Dermis blood vessel endothelial cell (primary cell): ENCODE measurements around the gene GSTM5. TPM values are rescaled to one million over a fixed set of nuclear protein-coding genes. Genes with fewer than 3 reads are reported as not detected.
"Not testable (repeated sequence)": the region's sequence is repeated elsewhere in the genome, so short reads cannot be mapped to it uniquely, and the experiment has no call there.

Experiments used
- DNase-seq: peaks from one replicate; pipeline ENCODE4 v3.0.0; 2010
- total RNA-seq: library from RNA; depleted of rRNA; stranded (reverse); fragments of >200 nt; gene quantifications from 2 replicates; pipeline ENCODE4 v1.2.3, GENCODE V29; 2014

The GSTM5 gene
- total RNA-seq, result under 0.01 TPM in 1 of 2 replicates, not detected in the other

DNA sequence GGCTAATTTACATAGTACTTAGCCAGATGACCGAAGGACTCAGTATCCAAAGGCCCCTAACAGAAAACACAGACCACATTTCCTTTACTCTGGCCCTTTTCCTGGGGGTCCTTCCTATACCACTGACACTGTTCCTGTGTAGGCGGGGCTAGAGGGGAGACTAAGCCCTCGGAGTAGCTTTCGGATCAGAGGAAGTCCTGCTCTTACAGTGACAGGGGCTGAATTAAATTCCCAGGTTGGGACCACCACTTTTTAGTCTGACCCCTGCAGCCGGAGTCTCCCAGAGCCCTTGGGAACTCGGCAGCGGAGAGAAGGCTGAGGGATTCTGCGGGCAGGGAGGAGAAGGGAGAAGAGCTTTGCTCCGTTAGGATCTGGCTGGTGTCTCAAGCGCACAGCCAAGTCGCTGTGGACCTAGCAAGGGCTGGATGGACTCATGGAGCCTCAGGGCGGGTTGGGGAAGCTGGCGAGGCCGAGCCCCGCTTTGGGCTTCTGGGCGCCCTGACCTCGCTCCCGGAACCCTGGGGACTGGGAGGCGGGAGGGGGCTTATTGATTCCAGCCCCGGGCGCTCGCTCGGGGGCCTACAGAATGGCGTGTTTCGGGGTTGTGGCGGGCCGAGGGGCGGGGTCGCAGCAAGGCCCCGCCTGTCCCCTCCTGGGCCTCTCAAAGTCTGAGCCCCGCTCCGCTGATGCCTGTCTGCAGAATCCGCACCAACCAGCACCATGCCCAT lies at the start of gene GSTM5:
Gene GSTM5 (plus strand): TSS at position 659 of the 728 bp plus-strand sequence. CDS start 62 bp downstream, at position 721.
- peak; percentile 2 for DNase-seq

DNA sequence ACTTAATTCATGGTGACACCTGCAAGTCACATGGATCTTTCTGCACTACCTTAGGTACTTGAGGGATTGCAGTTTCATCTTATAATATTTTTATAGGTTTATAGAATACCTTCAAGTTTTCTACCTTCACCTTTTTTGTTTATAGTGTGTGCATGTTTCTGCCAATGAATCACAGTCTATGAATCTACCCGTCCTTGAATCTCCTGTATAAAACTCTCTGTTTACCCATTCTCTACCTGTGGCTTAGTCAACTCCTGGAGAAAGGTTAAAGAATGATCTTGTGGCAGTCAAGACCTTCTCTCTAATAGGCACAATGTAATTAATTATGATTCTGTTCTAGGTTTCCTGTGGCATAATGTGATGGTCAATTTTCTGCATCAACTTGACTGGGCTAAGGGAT lies 47.4 kb upstream of the GSTM5 start:
- DNase-seq, result no peak

DNA sequence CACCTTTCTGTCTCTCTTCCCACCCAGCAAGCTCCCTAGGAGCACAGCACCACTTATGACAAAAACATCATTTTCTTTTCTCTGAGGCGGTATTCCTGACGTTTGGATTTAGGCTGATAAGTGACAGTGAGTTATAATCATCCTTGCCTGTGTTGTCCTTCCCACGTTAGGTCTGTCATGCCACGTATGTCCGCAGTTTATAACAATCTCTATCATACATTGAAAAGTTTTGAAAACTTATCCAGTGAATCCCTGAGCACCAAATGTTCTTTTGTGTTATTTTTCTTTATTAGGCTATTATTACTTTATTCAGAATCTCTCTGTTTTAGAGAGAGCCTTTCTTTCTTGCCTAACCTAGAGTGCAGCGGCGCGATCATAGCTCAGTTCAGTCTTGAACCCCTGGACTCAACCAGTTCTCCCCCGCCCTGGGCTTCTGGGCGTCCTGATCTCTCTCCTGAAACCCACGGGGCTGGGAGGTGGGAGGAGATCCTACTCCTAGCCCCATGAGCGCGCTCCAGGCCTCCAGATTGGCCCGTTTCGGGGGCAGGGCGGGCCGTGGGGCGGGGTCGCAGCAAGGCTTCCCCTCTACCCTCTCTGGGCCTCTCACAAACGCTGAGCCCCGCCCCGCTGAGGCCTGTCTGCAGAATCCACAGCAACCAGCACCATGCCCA lies 44.5 kb upstream of the GSTM5 start, which contains the start of gene GSTM2:
Gene GSTM2 (plus strand): TSS at position 606 of the 671 bp plus-strand sequence. CDS start 59 bp downstream, at position 665.
- DNase-seq, result peak; percentile 82

DNA sequence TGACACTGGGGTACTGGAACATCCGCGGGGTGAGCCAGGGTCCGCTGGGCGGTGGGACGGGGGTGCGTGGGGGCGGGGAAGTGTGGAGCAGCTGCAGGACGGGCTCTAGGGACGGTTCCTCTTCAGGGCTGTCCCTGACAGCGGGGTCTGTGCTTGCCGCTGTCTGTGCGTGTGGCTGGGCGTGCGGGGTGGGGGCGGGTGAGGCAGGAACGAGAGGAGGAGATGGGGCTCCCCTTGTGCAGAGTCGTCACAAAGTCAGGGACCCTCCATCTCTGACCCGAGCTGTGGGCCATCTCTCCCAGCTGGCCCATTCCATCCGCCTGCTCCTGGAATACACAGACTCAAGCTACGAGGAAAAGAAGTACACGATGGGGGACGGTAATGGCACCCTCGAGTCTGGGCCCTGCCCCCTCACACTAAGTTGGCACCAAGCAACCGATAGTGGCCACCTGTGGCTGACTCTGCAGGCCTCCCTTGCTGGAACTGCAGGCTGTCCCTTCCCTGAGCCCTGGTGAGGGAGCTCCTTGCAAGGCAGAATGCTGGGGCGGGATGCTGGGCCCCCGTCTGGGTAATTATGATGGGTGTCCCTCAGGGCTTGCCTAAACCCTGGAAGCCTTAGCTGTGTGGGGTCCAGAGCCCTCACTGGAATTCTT lies 43.8 kb upstream of the GSTM5 start:
- no peak for DNase-seq

DNA sequence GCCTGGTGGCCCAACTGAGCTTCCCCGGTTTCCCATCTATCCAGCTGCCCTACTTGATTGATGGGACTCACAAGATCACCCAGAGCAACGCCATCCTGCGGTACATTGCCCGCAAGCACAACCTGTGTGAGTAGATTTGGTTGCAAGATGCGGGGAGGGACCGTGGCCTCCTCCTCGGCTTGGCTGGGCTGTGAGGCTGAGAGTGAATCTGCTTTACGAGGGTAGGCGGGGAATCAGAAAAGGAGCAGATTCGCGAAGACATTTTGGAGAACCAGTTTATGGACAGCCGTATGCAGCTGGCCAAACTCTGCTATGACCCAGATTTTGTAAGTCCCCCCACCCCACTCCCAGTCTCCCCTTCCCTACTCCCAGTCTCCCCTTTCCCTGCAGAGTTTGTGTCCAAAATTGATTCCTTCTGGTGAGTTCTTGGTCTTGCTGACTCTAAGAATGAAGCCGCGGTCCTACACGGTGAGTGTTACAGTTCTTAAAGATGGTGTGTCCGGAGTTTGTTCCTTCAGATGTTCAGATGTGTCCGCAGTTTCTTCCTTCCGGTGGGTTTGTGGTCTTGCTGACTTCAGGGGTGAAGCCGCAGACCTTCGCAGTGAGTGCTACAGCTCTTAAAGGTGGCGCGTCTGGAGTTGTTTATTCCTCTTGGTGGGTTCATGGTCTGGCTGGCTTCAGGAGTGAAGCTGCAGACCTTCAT lies 42.7 kb upstream of the GSTM5 start:
- DNase-seq, result no peak

DNA sequence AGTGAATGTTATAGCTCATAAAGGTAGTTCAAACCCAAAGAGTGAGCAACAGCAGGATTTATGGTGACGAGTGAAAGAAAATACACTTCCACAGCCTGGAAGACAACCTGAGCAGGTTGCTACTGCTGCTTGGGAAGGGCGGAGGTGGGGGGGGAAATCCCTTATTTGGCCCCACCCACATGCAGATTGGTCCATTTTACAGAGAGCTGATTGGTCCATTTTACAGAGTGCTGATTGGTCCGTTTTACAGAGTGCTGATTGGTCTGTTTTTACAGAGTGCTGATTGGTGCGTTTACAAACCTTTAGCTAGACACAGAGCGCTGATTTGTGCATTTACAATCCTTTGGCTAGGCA lies 42.1 kb upstream of the GSTM5 start:
- not testable (repeated sequence) for DNase-seq

DNA sequence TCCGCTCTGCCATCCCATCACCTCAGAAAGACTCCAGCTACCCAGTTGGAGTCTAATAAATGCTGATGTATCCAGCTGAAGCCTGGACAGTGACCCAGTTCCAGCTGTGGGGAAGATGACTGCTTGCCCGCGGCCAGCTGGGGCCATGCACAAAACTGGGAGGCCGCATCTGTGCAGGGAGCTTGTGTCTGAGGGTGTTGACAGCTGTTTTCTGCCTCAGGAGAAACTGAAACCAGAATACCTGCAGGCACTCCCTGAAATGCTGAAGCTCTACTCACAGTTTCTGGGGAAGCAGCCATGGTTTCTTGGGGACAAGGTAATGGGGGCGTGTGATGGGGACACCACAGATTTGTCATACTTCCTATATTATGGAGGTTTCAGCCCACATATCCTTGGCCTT lies 41.0 kb upstream of the GSTM5 start:
- peak; percentile 0 for DNase-seq

DNA sequence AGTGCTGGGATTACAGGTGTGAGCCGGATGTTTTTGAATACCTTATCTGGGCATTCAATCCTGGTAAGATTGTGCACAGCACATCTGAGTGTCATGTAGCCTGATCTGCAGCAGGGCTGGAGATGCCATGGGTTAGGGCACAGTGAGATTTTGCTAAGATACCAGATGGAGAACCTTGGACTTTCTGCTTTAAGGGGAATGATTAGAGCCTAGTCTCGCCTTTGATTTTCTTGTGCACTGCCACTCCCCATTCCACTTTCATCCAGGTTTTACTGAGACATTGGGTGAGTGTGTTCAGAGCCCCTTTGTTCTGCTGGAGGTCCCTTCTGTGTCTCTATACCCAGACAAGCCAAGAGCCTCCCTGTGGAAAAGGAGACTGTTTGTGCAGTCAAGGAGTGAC lies 38.2 kb upstream of the GSTM5 start:
- not testable (repeated sequence) for DNase-seq

DNA sequence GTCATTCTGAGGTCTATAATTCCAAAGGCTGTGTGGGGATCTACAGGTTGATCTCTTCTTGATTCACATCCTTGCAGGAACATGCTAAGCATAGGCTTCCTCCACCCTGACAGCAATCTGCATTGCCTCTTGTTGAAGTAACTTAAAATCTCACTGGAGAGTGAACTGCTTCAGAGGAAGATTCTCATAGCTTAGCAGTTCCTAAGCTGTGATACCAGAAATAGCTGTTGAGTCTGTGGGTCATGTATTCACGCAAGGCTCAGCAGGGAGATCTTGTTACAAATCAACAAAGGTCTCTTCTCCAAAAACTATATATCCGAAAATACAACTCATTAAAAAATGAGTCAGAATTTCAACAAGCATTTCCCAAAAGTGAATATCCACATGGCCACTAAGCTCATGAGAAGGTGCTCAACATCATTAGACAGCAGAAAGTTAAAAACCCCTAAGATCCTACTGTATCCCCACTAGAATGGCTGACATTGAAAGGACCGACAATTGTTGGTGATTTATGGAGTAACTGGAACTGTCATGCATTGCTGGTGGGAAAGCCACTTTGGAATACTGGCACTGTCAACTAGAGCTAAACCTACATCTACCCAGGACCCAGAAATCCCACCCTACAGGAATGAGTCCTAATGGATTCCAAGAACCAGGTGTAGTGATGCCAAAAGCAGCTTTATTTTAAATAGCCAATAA lies 35.2 kb upstream of the GSTM5 start:
- DNase-seq, result not testable (repeated sequence)

DNA sequence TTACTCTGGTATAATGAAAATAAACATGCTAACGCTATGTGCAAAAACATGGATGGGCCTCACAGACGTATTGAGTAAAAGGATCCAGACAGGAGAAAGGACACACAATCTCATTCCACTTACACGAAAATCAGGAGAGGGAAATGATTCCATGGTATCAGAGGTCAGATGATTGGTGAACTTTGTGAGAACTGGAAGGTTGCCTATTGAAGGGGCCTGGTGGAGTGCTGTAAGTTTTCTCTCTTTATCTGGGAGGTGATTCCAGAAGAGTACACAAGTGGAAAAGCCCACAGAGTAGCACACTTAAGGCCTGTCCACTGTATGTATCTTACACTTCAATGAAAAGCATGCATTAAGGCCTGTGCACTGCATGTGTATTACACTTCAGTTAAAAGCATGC lies 34.6 kb upstream of the GSTM5 start:
- no peak for DNase-seq

DNA sequence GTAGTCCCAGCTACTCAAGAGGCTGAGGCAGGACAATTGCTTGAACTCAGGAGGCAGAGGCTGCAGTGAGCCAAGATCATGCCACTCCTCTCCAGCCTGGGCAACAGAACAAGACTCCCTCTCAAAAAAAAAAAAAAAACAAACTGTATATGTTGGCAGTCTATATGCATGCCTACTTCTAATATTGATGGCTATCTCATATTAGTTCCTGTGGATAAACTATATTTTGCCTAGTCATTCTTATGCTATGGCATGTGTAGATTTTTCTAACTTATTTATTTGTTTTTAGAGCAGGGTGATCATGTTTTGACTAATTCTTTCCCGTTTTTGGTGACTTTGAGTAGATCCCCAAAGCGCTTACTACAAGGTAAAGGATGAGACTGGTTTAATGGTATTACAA lies 33.4 kb upstream of the GSTM5 start:
- DNase-seq, result not testable (repeated sequence)

DNA sequence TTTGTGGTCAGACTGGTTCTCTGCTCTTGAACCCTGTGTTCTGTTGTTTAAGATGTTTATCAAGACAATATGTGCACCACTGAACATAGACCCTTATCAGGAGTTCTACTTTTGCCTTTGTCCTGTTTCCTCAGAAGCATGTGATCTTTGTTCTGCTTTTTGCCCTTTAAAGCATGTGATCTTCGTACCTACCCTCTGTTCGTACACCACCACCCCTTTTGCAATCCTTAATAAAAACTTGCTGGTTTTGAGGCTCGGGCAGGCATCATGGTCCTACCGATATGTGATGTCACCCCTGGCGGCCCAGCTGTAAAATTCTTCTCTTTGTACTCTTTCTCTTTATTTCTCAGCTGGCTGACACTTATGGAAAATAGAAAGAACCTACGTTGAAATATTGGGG lies 27.3 kb upstream of the GSTM5 start:
- DNase-seq, result not testable (repeated sequence)

DNA sequence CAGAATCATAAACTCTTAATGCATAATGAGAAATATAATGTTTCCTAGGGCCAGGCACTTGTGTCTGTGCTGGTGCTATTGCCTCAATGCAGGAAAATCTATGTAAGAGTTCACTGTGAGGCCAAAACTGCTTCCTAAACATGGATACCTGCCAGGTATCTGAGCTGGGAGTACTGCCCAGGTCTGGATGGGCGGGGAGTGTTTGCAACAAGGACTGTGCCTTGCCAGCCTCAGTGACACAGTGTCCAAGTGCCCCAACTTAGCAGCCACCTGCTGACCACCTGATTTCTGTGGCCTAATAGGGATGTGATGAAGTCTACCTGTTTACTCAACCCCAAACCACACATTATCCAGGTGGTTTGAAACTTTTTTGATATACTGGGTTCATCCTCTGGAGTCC lies 26.7 kb upstream of the GSTM5 start:
- not testable (repeated sequence) for DNase-seq

DNA sequence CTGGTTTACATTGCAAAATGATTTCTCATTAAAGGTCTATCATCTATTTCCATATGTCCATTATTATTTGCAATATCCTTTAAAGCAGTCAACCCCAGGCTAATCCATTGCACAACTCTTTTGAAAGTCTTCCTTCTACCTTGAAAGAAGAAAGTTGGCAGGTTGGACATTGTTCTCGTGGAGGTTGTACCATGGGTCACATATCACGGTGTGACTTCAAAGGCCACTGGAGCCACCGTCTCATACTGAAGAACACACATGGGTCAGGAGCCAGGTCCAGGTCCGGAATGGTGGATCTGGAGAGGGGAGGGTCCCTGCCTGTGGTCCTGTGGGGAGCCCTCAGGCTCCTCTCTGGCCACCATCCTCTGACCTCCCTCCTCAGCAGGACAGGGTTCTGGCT lies 26.2 kb upstream of the GSTM5 start:
- DNase-seq, result not testable (repeated sequence)

DNA sequence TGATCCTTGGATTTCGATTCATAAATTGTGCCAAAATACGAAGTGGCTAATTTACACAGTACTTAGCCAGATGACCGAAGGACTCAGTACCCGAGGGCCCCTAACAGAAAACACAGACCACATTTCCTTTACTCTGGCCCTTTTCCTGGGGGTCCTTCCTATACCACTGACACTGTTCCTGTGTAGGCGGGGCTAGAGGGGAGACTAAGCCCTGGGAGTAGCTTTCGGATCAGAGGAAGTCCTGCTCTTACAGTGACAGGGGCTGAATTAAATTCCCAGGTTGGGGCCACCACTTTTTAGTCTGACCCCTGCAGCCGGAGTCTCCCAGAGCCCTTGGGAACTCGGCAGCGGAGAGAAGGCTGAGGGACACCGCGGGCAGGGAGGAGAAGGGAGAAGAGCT lies 24.9 kb upstream of the GSTM5 start:
- not testable (repeated sequence) for DNase-seq

DNA sequence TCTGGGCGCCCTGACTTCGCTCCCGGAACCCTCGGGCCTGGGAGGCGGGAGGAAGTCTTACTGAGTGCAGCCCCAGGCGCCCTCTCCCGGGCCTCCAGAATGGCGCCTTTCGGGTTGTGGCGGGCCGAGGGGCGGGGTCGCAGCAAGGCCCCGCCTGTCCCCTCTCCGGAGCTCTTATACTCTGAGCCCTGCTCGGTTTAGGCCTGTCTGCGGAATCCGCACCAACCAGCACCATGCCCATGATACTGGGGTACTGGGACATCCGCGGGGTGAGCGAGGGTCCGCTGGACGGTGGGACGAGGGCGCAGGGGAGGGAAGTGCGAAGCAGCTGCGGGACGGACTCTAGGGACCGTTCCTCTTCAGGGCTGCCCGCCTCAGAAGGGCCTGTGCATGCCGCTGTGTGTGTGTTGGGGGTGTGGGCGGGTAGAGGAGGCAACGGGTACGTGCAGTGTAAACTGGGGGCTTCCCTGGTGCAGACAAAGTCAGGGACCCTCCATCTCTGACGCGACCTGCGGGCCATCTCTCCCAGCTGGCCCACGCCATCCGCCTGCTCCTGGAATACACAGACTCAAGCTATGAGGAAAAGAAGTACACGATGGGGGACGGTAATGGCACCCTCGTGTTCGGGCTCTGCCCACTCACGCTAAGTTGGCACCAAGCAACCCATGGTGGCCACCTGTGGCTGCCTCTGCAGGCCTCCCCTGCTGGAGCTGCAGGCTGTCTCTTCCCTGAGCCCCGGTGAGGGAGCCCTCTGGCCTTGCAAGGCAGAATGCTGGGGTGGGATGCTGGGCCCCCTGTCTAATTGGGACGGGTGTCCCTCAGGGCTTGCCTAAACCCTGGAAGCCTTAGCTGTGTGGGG lies 24.2 kb upstream of the GSTM5 start, which contains the start of gene GSTM1:
Gene GSTM1 (plus strand): TSS at position 177 of the 859 bp plus-strand sequence. CDS start 57 bp downstream, at position 234.
- DNase-seq, result no peak

DNA sequence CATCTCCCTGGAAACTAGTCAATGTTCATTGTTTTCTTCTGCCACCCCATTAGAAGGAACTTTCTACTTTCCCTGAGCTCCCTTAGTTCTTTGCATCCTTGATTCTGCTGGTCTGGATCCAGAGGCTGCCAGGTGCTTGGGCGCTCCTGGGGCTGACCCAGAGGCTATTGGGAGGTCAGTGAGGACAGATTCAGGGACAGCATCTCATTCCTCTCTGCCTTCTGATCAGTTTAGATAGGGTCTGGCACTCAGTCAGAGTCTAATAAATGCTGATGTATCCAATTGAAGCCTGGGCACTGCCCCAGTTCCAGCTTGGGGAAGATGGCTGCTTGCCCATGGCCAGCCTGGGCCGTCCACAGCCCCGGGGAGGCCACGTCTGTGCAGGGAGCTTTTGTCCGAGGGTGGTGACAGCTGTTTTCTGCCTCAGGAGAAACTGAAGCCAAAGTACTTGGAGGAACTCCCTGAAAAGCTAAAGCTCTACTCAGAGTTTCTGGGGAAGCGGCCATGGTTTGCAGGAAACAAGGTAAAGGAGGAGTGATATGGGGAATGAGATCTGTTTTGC lies 22.1 kb upstream of the GSTM5 start:
- no peak for DNase-seq

DNA sequence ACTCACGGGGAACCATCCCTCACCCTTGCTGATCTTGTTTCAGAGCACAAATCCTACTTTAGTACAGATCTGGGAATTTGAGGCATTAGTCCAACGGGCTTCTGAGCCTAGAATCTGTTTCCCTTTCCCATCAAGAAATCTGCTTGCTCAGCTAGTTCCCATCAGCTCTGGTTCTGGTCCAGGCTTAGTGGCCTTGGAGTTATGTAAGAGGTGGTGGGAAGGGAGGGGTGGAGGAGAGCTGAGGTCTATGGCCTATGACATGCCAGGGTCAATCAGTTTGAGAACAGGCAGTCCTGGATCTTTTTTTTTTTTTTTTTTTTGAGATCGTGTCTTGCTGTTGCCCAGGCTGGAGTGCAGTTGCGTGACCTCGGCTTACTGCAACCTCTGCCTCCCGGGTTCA lies 20.3 kb upstream of the GSTM5 start:
- no peak for DNase-seq

DNA sequence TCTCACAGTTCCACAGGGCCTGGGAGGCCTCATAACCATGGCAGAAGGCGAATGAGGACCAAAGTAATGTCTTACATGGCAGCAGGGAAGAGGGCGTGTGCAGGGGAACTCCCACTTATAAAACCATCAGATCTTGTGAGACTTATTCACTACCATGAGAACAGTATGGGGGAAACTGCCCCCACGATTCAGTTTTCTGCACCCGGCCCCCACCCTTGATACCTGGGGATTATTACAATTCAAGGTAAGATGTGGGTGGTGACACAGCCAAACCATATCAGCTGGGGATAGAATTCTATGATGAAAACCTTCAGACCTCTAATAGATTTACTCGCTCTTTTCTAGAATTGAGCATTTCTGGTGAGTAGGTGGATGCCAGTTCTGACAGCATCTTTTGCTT lies 17.7 kb upstream of the GSTM5 start:
- DNase-seq, result not testable (repeated sequence)

DNA sequence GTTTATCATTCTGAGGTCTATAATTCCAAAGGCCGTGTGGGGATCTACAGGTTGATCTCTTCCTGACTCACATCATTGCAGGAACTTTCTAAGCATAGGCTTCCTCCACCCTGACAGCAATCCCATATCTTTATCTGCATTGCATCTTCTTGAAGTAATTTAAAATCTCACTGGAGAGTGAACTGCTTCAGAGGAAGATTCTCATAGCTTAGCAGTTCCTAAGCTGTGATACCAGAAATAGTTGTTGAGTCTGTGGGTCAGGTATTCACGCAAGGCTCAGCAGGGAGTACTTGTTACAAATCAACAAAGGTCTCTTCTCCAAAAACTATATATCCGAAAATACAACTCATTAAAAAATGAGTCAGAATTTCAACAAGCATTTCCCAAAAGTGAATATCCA lies 16.9 kb upstream of the GSTM5 start:
- not testable (repeated sequence) for DNase-seq

DNA sequence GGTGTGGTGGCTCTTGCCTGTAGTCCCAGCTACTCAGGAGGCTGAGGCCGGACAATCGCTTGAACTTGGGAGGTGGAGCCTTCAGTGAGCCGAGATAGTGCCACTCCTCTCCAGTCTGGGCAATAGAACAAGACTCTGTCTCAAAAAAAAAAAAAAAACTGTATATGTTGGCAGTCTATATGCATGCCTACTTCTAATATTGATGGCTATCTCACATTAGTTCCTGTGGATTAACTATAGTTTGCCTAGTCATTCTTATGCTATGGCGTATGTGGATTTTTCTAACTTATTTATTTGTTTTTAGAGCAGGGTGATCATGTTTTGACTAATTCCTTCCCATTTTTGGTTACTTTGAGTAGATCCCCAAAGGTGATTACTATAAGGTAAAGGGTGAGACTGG lies 15.0 kb upstream of the GSTM5 start:
- DNase-seq, result no peak
